ENCODE measurements around the gene CORIN.

The CORIN gene

DNA sequence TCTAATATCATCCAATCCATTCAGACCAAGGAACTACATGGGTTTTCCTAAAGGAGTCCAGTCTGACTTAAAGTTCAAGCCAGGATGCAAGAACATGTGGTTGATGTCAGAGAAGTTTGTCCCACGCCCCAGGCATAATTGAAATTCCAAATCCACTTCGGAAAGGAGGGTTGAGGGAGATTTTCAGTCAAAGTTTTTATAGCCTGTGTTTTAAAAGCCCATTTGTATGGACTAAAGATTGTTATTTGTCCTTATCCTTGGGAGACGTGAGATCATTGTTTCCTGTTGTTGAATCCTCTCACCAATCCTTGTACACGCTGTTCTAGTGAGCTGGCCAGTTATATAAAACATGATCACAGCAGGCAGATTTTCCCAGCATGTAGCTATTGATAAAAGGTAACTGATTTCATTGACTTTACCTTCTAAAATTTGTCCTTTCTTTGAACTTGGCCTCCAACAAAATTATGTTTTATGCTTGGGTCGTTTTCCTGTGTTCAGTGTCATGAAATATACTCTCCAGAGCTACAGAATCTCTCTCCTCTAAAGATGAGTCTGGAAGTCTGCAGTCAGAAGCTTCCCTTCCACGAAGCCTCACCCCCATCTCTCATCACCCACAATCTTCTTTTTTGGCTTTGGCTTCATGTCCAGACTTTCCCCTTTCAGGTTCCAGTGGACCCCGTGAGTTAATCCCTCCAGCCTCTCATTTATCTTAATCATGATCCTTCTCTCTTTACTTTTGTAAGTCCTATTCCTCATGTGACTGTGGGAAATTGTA is 259.9 kb downstream of the CORIN start:
- no peak for DNase-seq (ENCODE audit: extremely low read depth, low read depth)
- TF ChIP-seq, protein P1, sequence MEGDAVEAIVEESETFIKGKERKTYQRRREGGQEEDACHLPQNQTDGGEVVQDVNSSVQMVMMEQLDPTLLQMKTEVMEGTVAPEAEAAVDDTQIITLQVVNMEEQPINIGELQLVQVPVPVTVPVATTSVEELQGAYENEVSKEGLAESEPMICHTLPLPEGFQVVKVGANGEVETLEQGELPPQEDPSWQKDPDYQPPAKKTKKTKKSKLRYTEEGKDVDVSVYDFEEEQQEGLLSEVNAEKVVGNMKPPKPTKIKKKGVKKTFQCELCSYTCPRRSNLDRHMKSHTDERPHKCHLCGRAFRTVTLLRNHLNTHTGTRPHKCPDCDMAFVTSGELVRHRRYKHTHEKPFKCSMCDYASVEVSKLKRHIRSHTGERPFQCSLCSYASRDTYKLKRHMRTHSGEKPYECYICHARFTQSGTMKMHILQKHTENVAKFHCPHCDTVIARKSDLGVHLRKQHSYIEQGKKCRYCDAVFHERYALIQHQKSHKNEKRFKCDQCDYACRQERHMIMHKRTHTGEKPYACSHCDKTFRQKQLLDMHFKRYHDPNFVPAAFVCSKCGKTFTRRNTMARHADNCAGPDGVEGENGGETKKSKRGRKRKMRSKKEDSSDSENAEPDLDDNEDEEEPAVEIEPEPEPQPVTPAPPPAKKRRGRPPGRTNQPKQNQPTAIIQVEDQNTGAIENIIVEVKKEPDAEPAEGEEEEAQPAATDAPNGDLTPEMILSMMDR (IDR thresholded peaks at IDR 0.05; ENCODE audit: low read depth, low read length), result no peak

DNA sequence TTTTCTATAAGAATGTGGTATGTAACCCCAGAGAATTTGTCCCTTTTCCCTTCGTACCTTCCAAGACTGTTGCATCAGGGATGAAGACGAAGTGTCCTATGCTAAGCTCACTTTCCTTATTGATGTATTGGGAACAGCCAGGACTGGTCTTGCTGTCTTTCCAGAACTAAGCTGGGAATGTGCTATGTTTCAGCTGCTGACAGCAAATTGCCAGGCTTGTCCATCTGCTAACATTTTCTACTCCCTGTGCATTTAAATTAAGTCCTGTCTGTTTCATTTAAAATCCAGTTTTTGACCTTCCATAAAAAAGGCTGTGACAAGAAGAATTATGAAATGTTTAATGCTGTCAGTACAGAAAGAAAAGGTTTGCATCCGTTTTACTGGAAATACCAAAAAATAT is 264.9 kb downstream of the CORIN start:
- TF ChIP-seq, protein P1 (IDR thresholded peaks at IDR 0.05; ENCODE audit: low read depth, low read length), result no peak
- DNase-seq (ENCODE audit: extremely low read depth, low read depth), result no peak

DNA sequence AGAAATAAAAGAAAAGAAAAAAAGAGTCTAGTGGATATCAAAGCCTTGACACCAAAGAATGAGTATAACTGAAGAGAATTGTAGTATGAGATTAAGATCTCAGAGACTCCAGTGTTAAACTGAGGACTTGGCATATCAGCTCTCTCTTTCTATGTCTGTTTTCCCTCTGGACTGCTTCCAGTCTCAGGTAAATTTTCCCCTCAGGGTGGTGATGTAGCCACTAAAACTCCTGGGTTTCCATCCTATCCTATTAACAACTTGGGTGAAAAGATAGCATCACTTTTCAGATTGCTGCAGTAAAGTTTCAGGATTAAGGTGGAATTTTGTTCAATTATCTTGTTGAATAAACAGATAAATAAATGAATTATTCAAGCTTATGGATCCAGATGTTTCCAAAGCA is 267.1 kb downstream of the CORIN start:
- TF ChIP-seq, protein P1 (IDR thresholded peaks at IDR 0.05; ENCODE audit: low read depth, low read length), result no peak
- DNase-seq (ENCODE audit: extremely low read depth, low read depth), result no peak

DNA sequence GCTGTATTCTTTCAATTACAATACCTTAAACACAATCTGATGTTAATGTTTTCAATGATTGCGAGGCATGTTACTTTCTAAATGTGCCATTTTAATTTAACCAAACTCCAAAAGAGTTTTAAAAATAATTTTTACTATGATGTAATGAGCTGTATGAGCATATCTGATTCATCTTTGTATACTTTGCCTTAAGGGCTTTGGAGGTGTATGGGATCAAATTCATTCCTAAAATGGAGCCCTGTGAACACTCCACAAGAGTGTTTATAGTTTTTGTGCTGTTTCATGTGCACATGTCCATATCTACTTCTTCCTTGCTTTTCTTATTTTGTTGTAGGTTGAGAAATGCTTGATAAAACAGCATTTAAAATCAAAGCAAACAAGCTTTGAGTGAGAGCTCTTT is 270.4 kb downstream of the CORIN start:
- TF ChIP-seq, protein P1 (IDR thresholded peaks at IDR 0.05; ENCODE audit: low read depth, low read length), result no peak

DNA sequence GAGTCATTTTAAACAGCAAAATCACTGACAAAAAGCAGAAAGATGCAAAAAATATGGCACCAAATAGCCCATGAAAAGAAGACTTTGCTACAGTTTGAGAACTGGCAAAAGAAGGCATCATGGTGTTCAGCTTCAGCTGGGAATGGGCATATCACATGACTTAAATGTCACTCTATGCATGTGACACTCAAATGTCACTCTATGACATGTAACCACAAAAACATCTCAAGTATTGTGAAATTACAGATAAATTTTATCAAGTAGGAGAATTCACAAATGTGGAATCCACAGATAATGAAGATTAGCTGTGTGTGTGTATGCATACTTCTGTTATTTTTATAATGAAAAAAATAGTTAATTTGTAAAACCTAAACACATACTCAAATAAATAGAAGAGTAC is 270.9 kb downstream of the CORIN start:
- TF ChIP-seq, protein P1 (IDR thresholded peaks at IDR 0.05; ENCODE audit: low read depth, low read length), result no peak
- no peak for DNase-seq (ENCODE audit: extremely low read depth, low read depth)

More for the DNA sequence above, 270.4 kb downstream of the CORIN start:
- DNase-seq (ENCODE audit: extremely low read depth, low read depth), result no peak

DNA sequence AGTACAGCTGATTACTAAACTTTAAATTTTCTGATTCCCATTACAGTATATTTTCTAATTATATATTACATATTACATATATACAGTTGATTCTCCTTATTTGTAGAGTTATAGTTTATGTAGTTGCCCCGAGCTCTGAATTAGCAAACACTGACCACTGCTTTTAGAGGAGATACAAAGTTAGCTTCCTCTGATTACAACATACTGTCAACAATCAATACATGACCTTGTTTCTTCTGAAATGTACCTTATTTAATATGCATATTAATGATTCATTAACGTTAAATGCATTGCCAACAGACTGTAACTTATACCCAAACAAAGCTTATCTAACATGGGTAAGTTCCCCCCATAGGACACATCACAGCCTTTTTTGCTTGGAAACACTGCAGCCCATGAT is 271.3 kb downstream of the CORIN start:
- TF ChIP-seq, protein P1 (IDR thresholded peaks at IDR 0.05; ENCODE audit: low read depth, low read length), result no peak
- DNase-seq (ENCODE audit: extremely low read depth, low read depth), result no peak

DNA sequence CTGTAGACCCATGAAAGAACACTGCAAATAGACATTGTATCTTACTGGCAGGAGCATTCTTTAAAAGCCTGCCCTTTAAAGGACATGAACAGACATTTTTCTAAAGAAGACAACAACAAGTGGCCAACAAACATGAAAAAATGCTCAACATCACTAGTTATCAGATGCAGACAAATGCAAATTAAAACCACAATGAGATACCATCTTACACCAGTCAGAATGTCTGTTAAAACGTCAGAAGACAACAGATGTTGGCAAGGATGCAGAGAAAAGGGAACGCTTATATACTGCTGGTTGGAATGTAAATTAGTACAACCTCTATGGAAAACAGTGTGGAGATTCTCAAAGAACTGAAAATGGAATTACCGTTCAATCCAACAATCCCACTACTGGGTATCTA is 275.6 kb downstream of the CORIN start:
- no peak for DNase-seq (ENCODE audit: extremely low read depth, low read depth)
- TF ChIP-seq, protein P1 (IDR thresholded peaks at IDR 0.05; ENCODE audit: low read depth, low read length), result no peak
